NCI-H748 (cell line): Measurements from ENCODE around the gene LRRFIP2.
"Not testable (repeated sequence)": the region's sequence is repeated elsewhere in the genome, so short reads cannot be mapped to it uniquely, and the experiment has no call there.

Source experiments
- DNase-seq: peaks from one replicate; lab custom pipeline; 2025; ENCODE audit not compliant: unreplicated experiment; lab: John Stamatoyannopoulos, UW

Gene LRRFIP2

DNA sequence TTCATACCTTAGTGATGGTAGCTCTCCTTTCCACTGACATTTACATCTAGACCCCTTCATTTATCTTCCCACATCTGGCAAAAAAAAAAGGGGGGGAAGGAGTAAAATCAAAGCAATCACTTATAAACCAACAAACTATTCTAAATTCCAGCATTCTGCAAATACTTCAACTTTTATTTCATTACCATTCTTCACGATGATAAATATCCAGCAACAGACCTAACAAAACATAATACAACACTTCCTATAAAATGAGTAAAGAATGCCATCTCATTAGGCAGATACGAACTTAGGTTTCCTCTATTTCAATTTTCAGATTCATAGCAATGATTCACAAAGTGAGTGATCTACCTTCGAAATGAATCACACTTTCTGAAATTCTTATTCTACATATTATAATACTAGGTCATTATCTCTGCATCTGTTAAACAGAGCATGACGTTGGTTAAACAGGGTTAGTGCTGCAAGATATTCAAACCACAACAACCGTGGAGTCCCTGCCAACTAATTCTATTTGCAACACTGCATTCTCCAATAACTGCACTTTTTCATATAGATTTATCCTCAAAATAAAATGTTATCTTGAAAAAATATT, at the start of gene LRRFIP2:
LRRFIP2 (minus strand) TSS at position 51 of the 595 bp plus-strand sequence. CDS start 25,599 bp downstream, outside the sequence.
- no peak for DNase-seq

DNA sequence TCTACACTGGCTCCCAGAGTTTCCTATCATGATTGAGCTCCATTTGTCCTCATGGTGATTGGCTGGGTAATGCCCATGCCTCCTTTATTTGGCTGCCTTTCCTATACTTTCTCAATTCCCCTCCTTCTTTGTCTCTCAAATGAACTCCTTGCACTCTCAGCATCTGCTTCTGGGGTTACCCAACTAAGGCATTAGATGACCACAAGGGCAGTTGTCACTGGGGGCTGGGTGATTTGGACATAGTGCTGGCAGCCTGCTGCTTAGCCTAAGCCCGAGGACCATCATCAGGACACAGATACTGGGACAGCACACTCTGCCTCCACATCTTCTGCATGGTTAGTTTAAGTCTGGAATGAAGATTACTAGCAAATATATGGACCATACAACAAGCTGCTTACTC, 49.2 kb upstream of the LRRFIP2 start:
- DNase-seq, result no peak

DNA sequence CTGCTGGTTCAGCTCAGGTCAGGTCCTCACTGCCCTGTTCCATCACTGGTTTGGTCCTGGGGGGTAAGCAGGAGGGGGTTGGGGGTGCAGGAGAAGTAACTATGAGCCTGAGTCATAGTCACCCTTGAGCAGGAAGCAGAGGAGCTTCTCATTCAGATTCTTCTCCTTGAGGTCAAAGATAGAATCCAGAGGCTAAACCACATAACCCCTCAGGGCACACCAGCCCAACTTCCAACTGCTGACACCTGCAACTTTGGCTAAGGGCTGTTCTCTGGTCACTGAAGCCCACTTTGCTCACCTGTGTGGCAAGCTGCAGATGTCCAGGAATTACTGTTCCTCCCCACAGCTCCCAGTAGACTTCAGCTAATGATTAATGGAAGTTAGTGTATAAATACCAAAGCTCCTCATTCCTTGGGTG, 48.8 kb upstream of the LRRFIP2 start:
- DNase-seq, result no peak

DNA sequence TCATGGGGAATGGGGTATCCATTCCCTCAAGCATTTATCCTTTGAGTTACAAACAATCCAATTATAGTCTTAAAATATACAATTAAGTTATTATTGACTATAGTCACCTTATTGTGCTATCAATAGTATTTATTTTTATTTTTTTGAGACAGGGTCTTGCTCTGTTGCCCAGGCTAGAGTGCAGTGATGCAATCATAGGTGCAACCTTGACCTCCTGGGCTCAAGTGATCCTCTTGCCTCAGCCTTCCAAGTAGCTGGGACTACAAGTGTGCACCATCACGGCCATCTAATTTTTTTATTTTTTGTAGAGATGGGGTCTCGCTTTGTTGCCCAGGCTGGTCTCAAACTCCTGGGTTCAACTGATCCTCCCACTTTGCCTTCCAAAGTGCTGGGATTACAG, 48.2 kb upstream of the LRRFIP2 start:
- not testable (repeated sequence) for DNase-seq

DNA sequence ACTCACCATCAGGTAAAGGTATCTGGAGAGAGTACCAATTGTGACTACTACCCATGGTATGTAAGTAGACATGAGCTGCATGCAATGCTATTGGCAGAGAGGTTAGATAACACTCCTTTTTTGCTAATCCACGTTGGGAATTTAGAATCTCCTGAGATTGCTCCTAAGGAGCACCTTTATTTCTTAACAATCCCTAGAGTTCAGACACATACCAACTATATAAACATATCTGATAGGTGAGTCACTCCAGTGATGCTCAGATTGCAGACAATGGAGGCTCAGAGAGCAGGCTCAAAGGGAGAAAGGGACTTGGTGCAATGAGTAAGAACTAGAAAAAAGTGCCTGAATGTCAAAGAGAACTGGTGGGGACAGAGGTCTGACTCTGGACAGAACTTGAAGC, 47.0 kb upstream of the LRRFIP2 start:
- no peak for DNase-seq

DNA sequence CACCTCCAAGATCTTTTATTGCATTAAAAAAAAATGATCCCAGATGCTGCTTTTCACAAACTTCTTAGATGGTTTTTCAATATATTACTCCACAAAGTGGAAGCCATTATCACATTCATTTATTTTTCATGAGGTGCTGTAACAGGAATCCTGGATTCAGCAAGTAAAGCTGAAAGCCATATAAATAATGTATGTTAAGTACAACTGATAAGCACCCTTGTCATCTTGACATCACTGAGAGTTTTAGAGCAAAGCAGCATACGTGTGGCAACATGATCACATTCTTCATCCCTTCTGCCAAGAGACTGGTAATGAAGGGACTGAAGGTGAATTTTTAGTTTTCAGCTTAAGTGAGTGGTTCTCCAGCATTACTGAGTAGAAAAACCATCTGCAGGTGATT, 44.9 kb upstream of the LRRFIP2 start:
- no peak for DNase-seq

- no peak for DNase-seq
Measured at GRCh38 chr3:37218206-37218605, 43.8 kb upstream of the LRRFIP2 start.

DNA sequence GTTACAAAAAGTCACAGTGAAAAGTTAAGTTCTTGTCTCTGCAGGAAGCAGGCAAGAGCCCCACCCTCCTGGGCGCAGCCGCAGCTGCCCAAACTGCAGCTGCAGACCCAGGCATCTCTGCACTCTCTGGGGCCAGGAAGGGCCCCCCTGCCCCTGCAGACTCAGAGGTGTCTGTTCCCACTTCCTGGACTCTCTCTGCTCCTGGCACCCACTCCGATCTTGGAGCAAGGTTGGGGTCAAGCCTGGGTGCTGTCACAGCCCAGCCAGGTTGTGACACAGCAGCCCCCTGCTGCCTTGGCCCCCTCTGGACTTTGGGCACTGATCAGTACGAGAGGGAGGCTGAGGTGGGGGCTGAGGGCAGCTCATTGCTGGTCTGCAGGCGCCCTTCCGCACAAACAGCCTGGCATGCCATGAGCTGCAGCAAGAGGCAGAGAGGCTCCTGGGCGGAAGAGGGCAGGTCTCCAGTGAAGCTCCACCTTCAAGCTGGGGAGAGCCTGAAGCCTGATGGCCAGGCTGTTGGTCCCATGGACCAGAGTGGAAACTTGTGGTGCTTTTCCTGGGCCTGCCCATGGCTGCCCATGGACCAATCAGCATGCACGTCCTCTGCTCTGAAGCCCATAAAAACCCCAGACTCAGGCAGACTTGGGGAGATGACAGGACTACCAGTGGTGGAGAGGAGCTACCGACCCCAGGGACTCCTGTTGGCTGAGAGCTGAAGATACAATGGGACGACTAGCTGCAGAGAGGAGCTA, 42.9 kb upstream of the LRRFIP2 start:
- DNase-seq, result no peak

DNA sequence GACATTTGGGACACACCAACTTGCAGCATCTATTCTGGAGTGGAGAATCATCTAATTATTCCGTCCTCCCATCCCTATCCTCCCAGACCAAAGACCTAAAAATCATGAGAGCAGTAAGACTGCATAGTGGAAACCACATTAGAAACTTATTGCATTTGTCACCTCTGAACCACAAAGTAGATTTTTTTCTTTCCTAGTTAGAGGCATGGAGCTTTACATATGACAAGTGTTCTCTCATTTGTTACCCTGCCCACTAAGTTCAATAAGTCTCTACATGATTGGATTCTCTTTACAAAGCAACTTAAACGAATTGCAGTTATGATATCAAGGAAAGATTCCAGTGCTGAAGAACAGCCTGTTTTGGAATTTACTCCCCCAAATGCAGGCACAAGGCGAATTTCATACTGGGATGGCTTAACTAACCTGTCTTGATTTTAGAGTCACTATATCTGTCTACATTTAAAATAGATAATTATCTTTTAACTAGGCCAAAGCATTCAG, 42.3 kb upstream of the LRRFIP2 start:
- DNase-seq, result no peak

DNA sequence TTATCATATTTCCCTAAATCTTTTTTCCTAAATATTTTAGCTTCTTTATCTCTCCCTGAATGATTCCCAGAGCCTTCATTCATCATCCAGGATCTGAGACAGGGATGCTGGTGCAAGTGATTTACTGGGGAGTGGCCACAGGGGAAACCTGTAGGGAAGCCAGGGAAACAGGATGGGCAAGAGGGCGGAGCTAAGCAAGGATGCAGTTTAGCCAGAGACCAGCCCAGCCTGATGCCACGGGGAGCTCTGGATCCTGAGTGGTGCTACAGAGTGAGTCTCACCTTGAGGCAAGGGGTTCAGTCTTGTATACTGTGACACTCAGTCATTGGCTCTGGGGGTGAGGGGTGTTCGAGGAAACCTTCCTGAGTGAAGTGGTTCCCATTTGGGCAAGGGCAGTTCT, 39.7 kb upstream of the LRRFIP2 start:
- DNase-seq, result no peak

DNA sequence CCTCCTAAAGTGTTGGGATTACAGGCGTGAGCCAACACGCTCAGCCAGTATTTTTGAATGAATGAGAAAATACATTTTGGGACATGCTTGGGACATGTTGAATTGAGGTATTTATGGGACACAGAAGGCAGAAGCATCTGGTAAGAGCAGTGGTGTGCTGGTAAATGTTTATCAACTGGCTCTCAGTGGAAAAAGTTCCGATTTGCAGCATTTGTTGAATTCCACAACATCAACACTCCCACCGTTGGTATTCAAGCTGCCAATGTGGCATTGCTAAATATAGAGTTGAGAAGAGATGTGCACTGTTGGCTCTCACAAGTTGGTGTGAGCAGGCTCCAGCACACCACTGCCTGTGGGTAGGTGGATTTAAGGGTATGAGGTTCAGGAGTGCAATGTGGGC, 35.8 kb upstream of the LRRFIP2 start:
- DNase-seq, result no peak

GRCh38 chr3:37208576-37208975, 34.2 kb upstream of the LRRFIP2 start:
- not testable (repeated sequence) for DNase-seq

DNA sequence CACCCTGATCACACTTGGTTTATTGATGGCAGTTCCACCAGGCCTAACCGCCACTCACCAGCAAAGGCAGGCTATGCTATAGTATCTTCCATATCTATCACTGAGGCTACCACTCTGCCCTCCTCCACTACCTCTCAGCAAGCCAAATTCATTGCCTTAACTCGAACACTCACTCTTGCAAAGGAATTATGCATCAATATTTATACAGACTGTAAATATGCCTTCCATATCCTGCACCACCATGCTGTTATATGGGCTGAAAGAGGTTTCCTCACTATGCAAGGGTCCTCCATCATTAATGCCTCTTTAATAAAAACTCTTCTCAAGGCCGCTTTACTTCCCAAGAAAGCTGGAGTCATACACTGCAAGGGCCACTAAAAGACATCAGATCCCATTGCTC, 33.6 kb upstream of the LRRFIP2 start:
- not testable (repeated sequence) for DNase-seq

- DNase-seq, result not testable (repeated sequence)
Measured at GRCh38 chr3:37206041-37206440, 31.7 kb upstream of the LRRFIP2 start.

GRCh38 chr3:37204314-37204713, 29.9 kb upstream of the LRRFIP2 start:
- no peak for DNase-seq

GRCh38 chr3:37202035-37202434, 27.7 kb upstream of the LRRFIP2 start:
- no peak for DNase-seq

DNA sequence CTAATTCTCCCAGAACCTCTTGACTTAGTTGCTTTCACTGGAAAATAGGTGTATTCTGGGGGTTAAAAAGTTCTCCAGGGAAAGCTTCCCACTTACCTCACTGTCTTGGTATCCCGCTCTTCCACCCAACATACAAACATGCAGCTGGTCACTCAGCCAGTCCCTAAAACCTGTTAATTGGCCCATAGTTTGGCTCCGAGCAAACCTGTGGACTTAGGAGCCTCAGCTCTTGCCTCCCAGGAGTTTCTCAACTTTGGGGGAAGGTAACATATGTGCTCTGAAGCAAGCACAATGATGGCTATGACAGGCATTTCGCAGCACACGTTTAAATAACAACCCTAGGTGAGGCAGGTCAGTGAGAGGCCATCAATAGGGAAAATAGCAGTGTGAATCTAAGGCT, 25.8 kb upstream of the LRRFIP2 start:
- DNase-seq, result no peak

- DNase-seq, result no peak
Measured at GRCh38 chr3:37198996-37199395, 24.6 kb upstream of the LRRFIP2 start.

DNA sequence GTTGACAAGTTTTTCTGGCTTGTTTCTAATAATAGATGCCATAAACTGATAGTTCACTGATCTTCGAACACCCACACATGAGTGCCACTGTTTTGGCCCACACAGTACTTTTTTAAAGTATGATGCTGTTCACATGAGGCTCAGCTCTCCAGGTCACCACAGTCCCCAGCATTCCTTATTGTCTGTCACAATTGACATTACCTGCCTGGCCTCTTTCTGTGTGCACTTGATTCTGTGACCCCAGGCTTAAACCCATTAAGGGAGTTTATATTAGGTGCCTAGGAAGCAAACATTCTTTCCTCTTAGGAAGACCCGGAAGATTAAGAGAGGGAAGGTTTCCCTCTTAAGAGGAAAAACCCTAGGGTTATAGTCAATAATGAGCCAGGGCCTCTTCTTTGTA, 24.2 kb upstream of the LRRFIP2 start:
- DNase-seq, result no peak

GRCh38 chr3:37197810-37198371, 23.5 kb upstream of the LRRFIP2 start:
- no peak for DNase-seq

DNA sequence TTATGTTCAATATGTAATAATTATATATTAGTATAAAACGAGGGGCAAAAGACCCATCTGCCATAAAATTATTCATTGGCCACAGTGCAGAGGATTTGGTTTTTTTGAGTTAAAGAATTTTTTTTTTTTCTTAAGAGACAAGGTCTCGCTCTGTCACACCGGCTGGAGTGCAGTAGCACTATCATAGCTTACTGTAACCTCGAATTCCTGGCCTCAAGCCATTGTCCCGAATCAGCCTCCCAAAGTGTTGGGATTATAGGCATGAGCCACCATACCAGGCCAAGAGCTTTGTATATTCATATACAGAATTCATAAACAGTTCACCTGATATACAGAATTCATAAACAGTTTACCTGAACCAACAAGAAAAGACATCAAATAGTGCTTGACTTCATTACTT, 20.2 kb upstream of the LRRFIP2 start:
- no peak for DNase-seq

DNA sequence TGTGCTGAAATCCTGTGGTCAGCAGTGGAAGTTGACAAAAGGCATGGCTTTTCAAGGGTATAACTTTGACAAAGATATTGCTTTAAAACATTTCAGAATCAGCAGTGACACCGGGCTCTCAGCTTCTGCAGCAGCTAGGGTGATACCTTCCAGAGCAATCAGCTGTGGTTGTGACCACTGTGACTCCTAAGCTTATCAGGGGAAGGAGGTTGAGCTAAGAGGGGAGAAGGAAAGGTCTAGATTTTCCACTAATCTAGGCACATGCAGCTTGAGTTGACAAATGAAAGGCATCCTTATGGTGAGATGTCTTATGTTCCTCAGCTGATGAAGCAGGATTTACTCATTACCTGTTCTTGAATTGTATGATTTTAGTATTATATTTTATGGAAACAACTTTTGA, 16.3 kb upstream of the LRRFIP2 start:
- DNase-seq, result no peak
